ENCODE results near the gene NR6A1. TPM values are rescaled to one million over a fixed set of nuclear protein-coding genes. Genes with fewer than 3 reads are reported as not detected.

NR6A1 gene
- total RNA-seq, 1 experiment from 2014 or later, result 99.3 TPM

- Histone ChIP-seq H3K9ac (ENCODE audit: extremely low read depth, insufficient read length, low read length) (no peak overlapping the region), H3K18ac (ENCODE audit: insufficient read length, low read depth, low read length) (no peak overlapping the region), H3K79me1 (ENCODE audit: insufficient read depth, low read depth, low read length, poor library complexity, severe bottlenecking) (no peaks in the 10 kb centered on the region), H3K4ac (ENCODE audit: low read depth, low read length) (no peak overlapping the region), H3K23me2 (ENCODE audit: insufficient read length, low read depth, low read length, poor library complexity, severe bottlenecking) (no peaks in the 10 kb centered on the region), H4K5ac (ENCODE audit: insufficient read length, low read depth, low read length) (no peak overlapping the region), H2BK5ac (ENCODE audit: insufficient read length, low read length) (no peak overlapping the region), H3K14ac (ENCODE audit: insufficient read depth, low read length) (no peak overlapping the region), H3K27ac (ENCODE audit: insufficient read length, low read depth, low read length) (no peak overlapping the region), H2BK120ac (ENCODE audit: low read depth, low read length, poor library complexity, severe bottlenecking) (no peak overlapping the region), H3K4me2 (ENCODE audit: insufficient read depth, insufficient read length, low read length) (no peak overlapping the region), H3T11ph (ENCODE audit: low read length) (no peak overlapping the region), H4K20me1 (ENCODE audit: control insufficient read depth, insufficient read depth, insufficient read length) (no peaks in the 10 kb centered on the region), H4K8ac (replicated peaks; ENCODE audit: insufficient read length, low read depth, low read length) (no peak overlapping the region), H2BK12ac (ENCODE audit: insufficient read length, low read depth, low read length) (no peak overlapping the region), H3K4me1 (ENCODE audit: insufficient read depth, low read length) (no peaks in the 10 kb centered on the region), H2AK5ac (ENCODE audit: insufficient read length, low read length) (no peak overlapping the region), H2BK15ac (ENCODE audit: low read depth, low read length) (no peak overlapping the region), H3K79me2 (ENCODE audit: insufficient read depth, low read length) (no peaks in the 10 kb centered on the region; the same call in 1 of the 2 replicates), H2BK20ac (ENCODE audit: low read depth, low read length, poor library complexity, severe bottlenecking) (no peak overlapping the region), H4K91ac (ENCODE audit: insufficient read length, low read depth, low read length) (no peak overlapping the region), H3K56ac (ENCODE audit: insufficient read length, low read depth, low read length) (no peak overlapping the region), H2AFZ (ENCODE audit: low read length) (no peak overlapping the region), H3K9me3 (ENCODE audit: control insufficient read depth, low read depth, low read length) (no peaks in the 10 kb centered on the region), H3K27me3 (ENCODE audit: insufficient read depth, low read length) (no peaks in the 10 kb centered on the region), H3K23ac (ENCODE audit: insufficient read length, low read depth, low read length) (no peak overlapping the region)
- TF ChIP-seq, protein P1, sequence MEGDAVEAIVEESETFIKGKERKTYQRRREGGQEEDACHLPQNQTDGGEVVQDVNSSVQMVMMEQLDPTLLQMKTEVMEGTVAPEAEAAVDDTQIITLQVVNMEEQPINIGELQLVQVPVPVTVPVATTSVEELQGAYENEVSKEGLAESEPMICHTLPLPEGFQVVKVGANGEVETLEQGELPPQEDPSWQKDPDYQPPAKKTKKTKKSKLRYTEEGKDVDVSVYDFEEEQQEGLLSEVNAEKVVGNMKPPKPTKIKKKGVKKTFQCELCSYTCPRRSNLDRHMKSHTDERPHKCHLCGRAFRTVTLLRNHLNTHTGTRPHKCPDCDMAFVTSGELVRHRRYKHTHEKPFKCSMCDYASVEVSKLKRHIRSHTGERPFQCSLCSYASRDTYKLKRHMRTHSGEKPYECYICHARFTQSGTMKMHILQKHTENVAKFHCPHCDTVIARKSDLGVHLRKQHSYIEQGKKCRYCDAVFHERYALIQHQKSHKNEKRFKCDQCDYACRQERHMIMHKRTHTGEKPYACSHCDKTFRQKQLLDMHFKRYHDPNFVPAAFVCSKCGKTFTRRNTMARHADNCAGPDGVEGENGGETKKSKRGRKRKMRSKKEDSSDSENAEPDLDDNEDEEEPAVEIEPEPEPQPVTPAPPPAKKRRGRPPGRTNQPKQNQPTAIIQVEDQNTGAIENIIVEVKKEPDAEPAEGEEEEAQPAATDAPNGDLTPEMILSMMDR (conservative IDR thresholded peaks at IDR 0.05), result no peak
- Mint-ChIP-seq H3K27me3 (ENCODE audit: low read depth) (no peaks in the 10 kb centered on the region), H3K4me3 (no peak overlapping the region), H3K4me1 (0 out of 4 replicates have a peak, but pooled peaks cover 0 to 3% of the 10 kb centered on the region in 2 experiments), H3K27ac (no peak overlapping the region; a peak in 1 of 7 replicates), H3K9me3 (no peaks in the 10 kb centered on the region), H3K36me3 (ENCODE audit: insufficient read depth in 1 of 3, low read depth in 3 of 3) (peaks cover 0 to 8% (median 3%) of the 10 kb centered on the region in 3 experiments; a peak in 3 of 7 replicates)
- WGBS (ENCODE audit: extremely low coverage, insufficient read length, low lambda C conversion rate), result no CpG with 5 or more reads among the region's 5 CpGs
- DNase-seq, result no peak
These were observed 85.9 kb downstream of the NR6A1 start for GRCh38 chr9:124685217-124685616.

All from H9 (cell line).